ENCODE measurements around the gene SYT11.
"Not testable (repeated sequence)": the region's sequence is repeated elsewhere in the genome, so short reads cannot be mapped to it uniquely, and the experiment has no call there.

Gene SYT11

DNA sequence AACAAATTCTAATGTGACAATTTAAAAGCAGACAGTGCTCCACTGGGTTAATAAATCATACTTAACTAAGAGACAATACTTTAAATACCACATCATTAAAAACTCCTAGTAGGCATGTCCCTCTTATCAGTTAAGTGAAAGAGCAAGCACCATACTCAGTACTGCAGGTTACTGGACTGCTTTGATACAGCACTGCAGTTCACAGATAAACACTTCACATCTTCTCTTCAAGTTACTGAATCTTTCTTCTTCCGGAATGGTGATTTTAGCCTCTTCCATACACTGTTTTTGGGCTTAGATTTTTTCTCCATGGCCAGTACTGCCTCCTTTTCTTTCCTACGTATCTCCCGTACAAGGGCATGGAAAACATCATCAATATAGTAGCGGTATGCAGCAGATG is 40.8 kb downstream of the SYT11 start:
- DNase-seq, result no peak

DNA sequence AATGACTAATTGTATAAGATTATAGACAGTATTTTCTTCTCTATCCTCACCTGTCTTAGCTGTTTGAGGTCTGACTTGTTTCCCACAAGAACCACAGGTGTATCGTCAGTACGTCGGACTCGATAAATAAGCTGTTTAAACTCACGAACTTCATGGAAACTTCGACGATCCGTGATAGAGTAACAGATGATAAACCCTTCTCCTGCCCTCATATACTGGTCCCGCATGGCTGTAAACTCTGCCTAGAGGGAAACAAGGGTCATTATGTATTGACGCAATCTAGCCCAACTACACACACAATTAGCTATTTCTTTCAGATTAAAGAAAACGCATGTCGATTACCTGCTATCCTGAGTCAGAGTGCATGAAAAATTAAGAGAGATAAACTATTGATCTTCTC is 44.9 kb downstream of the SYT11 start:
- no peak for DNase-seq

DNA sequence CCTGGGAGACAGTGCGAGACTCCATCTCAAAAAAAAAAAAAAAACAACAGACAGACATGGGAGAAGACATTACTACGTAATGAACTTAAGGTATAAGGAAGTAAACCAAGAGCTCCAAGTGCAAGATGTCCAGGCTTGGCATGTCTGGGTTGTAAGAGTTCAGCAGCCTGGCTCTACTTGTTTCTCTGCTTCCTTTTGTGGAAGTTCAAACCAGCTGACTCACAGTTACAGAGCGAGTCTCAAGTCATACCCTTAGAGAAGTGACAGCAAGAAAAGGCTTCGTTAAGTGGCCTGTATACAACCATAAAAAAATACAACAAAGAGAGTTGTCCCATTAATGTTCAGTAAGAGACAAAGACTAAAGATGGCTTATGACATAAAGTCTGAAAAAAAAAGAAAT is 50.5 kb downstream of the SYT11 start:
- DNase-seq, result peak in 1 of 5 donors; percentile 20

DNA sequence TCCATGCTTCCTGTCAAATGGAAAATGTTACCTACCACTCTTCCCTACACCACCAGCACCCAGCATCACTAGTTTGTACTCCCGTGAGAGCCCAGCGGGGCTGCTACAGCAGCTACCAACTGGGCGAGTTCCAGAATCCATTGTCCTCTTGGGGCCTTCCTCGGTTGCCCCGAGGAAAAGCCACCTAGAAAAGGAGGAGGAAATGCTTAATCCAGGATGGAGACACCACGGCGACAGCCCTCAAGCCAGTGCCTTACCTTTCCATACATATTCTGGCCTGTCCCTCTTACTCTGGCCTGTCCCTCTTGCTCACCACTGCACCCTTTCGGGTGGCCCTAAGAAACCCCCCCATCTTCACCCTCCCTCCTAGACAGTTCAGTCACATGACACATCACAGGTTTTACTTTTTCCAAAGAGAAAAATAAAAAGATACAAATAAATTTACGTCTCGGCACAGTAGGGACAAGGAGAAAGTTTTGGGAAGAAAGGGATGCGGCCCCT is 51.3 kb downstream of the SYT11 start:
- DNase-seq, result peak in 1 of 5 donors; percentile 23

DNA sequence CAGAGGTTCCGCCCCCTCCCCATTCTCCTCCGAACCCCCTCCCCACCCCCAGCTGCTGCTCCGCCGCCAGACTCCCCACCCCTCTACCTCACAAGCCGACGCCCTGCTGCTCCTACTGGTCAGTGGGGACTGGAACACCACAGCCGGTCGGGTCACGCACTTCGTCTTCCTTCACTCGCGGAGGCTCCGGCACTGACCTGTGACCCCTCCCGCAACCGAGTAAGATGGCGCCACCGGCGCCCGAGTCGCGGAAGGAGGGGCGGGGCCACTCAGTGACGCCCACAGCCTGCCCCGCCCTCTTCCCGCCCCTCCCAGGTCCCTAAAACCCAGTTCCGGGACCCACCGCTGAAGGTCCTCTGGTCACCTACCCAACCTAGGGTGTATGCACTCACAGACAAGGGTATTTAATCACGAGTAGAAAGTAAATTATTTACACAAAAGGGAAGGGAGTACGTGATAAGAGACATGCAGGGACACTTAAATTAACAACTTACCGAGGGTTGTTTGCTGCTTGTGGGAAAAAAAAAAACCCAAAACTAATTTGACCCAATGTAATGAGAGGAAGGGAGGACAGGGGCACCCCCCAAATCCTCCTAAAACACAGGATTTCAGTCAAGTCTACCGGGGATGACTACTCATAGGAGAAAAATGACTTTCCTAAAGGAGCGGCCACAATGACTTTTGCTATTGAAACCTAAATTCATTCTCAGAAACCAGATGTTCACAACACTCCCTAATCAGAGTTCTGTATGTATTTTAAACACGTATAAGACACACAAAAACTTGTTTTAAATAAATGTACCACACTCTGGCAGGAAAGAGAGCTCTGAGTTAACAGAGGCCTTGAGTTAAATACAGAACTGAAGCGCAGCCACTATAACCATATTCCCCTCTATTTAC is 52.0 kb downstream of the SYT11 start, which contains the start of gene RIT1:
Gene RIT1, minus strand, starts transcription at position 194 of the 900 bp plus-strand sequence. CDS start 588 bp downstream, outside the sequence.
- peak; percentile 80 to 89 (median 84) for DNase-seq

DNA sequence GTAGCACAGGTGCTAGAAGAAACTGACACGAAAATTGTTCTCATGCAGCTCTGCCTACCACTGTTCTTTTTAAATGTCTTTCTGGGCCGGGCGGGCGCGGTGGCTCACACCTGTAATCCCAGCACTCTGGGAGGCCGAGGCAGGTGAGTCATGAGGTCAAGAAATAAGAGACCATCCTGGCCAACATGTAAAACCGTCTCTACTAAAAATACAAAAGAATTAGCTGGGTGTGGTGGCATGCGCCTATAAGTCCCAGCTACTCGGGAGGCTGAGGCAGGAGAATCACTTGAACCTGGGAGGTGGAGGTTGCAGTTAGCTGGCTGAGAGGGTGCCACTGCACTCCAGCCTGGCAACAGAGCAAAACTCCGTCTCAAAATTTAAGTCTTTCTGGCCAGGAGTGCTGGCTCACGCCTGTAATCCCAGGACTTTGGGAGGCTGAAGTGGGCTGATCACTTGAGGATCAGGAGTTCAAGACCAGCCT is 52.7 kb downstream of the SYT11 start:
- DNase-seq, result no peak

DNA sequence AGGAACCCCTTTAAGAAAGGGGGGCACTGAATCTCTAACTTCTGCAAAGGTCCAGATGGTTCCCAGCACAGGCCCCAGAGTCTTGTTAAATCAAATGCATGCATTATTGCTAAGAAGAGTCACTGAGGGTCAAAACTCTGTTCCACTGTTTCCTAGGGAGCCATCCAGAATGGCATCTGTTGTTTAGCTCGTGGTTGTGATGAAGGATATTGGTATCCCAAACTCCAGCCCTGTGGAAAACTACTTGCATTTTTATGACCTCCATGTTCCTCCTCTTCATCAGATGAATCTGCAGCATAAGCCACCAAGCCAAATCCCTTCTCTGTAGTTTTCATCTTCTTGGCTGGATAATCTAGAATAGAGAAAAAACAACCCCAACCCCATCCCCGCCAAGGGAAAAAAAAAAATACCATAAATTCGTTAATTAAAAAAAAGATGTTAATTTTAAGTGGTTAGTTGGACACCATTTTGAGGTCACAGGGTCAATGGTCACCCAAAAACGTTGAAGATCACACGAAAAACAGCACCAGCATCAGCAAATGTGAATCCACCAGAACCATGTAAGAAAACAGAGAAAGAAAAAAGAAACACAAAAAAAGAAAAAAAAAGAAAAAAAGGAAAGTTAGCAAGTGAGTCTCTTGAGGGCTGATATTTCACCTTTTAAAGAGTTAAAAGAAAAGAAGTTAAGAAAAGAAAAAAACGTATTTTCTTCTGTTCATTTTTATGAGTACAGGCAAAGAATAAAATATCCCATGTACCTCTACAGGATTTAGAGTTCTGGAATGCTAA is 54.8 kb downstream of the SYT11 start:
- no peak for DNase-seq

DNA sequence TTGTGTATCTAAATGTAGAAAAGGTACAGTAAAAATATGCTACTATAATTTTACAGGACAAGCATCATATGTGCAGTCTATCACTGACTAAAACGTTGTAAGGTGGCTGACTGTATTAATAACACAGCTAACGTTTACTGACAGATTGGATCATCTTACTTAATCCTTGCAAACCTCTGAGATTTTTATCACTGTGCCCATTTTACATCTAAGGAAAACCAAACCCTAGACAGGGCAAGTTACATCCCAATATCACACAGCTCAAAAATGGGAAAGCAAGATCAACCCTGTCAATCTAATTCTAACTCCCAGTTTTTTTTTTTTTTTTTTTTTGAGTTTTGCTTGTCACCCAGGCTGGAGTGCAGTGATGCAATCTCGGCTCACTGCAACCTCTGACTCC is 59.3 kb downstream of the SYT11 start:
- no peak for DNase-seq

DNA sequence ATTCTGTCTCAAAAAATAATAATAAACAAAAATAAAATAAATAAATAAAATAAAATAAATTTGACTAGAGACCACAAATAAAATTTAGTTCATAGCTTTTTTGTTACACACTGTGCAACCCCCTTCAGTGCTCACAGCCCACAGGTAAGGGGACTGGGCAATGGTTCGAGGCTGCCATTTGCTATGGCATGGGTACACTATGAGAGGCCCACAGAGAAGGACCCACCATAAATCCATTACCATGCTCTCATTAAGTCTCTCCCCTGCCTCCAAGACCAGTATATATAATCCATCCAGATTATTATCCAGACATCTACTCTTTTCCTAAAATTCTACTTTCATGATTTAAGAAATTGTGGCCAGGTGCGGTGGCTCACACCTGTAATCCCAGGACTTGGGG is 60.4 kb downstream of the SYT11 start:
- no peak for DNase-seq

DNA sequence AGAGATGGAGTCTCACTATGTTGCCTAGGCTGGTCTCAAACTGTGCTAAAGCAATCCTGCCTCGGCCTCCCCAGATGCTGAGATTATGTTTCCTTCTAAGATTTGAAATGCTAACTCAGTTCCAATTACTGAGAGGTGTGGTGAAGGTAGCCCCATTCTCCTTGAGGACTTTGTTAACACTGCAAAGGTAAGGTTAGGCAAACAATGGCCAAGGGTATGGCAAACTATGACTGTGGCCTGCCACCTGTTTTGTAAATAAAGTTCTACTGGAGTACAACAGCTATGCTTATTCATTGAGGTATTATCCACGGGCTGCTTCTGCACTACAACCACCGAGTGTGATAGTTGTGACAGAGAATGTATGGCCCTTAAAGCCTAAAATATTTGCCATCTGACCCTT is 61.4 kb downstream of the SYT11 start:
- no peak for DNase-seq

DNA sequence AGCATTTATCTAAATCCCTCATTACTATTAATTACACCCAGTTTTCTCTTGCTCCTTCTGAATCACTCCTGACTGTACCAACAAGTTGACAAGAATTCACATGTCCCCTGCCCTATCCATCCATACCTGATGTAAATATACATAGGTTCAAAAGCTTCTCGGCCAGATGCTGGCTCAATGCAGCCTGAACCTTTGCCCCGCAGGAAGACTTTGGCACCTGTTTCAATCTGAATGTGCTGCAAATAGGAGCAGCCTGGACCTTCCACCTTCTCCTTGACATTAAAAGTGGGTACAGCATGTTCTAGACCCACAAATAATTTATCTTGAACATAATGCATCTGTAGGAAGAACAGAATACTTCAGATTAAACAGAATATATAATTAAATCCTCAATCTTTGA is 66.1 kb downstream of the SYT11 start:
- no peak for DNase-seq

DNA sequence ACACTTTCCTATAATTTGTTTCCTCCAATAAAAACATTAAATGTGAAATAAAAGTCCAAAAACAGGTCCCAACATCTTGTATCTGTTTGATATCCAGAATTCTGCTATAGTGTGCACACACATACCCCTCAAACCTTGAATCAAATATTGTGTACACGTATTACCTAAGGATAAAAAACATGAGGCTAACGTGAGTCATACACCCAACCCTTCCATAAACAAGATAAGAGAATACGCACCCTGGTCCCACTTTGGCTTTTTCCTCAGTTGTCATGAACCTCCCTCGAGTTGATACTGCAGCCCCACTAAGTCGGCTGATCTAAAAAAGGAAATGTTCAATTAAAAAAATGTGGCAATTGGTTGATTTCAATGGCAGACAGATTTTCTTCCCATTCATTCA is 69.7 kb downstream of the SYT11 start:
- no peak for DNase-seq

DNA sequence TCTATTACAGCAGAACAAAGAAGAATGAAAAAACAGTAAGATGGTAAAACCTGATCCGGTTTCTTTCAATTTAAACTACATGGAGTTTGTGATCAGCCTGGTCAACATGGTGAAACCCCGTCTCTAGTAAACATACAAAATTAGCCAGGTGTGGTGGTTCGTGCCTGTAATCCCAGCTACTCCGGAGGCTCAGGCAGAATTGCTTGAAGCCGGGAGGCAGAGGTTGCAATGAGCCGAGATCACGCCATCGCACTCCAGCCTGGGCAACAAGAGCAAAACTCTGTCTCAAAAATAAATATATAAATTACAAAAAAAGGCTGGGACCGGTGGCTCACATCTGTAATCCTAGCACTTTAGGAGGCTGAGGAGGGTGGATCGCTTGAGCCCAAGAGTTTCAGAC is 71.4 kb downstream of the SYT11 start:
- DNase-seq, result not testable (repeated sequence)

DNA sequence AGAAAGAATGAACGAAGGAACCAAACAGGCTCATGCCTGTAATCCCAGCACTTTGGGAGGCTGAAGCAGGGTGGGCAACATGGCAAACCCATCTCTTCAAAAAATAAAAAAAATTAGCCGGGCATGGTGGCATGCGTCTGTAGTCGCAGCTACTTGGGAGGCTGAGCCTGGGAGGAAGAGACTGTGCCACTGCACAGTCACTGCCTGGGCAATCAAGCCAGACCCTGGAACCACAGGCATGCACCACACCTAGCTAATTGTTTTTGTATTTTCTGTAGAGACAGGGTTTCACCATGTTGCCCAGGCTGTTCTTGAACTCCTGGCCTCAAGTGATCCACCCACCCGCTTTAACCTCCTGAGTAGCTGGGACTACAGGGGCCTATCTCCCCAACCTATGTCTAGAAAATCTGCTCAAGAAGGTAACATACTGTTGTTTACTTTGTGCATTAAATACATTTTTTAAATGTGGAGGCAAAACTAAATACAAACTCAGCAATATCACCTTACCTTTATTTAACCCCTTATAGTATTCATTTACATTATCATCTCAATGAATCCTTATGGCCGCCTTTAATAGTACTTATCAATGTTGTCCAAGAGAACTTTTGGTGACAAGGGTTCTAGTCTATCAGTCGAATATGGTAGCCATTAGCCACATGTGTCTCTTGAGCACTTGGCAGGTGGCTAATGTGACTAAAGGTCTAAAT is 72.1 kb downstream of the SYT11 start:
- no peak for DNase-seq

DNA sequence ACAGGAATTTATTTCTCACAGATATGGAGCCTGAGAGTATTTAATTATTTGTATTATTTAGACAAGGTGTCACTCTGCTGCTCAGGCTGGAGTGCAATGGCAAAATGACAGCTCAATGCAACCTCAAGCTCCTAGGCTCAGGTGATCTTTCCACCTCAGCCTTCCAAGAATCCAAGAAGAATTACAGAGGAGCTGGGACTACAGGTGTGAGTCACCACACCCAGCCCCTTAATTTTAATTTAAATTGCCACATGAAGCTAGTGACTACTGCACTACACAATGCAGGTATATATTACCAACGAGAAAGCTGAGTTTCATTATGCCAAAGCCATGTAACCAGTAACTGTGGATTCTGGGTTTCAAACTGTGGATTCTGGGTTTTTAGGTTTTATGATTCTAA is 72.7 kb downstream of the SYT11 start:
- DNase-seq, result no peak

DNA sequence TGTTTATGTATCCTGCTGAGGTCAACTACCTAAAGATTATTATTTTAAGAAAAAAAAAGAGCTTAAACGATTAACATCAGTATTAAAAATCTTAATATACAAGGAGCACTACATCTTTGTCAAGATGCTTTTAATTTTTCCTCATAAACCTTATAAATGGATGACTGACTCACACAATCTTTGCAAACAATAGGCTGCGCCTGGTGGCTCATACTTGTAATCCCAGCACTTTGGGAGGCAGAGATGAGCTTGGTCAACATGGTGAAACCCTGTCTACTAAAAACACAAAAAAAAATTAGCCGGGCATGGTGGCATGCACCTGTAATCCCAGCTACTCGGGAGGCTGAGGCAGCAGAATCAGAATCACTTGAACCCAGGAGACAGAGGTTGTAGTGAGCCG is 73.1 kb downstream of the SYT11 start:
- no peak for DNase-seq

DNA sequence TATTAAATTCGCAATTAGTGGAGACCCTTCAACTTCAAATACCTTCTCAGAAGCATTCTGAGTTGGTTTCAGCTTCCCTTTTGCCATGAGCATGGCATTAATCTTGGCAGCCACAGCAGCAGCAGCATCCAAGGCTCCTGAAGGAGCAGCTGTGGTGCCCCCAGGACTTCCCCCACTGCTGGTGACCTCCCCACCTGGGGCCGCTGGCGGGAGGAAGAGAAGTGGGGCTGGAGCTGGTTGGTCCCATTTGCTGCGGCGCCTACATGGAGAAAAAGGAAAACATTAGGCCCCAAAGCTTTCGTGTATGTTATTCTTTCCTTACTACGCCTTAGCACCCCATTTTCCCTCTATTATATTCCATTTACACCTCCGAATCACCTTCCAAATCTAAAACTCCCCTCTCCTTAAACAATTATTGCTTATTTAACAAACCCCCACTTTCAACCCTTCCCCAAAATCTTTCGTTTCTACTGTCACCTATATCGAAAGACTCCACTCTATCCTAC is 74.3 kb downstream of the SYT11 start:
- no peak for DNase-seq

DNA sequence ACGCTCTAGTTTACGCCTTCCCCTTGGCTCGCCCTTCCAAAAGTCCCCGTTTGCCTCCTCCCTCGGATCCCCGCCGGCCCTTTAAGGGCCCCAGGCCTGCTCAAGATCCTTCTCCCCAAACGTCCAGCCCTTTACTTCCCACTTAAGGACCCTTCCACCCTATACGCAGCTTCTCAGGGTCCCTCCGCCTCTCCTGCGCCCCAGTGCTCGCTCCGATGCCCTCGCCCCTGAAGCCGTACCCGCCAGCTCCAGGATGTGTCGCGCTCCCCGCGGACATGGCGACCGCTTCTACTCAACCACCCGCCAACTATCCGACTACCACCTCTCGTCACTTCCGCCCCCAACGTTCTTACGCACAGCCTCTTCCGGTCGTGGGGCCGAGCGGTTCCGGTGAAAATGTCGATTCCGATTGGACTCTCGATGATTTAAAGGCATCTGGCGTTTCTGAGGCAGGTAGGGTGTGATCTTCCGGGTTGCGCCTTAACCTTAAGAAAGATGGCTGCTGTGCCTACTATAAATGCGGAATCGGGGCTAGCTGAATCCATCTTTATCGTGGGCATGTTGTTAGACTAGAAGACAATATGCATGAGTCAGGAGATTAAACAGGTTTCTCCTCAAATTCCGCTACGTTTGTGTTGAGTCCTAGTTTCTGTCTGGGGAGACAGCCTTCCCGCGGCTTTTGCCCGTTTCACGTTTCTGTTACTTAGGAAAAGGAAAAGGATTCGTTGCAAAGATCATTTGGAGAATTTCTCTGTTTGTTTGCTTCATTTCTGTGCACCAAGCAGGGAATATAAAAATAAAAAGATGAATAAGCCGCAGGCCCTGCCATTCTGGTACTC is 74.9 kb downstream of the SYT11 start, which contains the start of gene KHDC4:
Gene KHDC4, minus strand, starts transcription at position 317 of the 839 bp plus-strand sequence. Its CDS starts 40 bp downstream, at position 277.
- peak; percentile 87 to 99 (median 93) for DNase-seq

Measured in T-helper 1 cell (primary cell).